ENCODE data around the gene GAREM1.

Gene GAREM1

GRCh38 chr18:32280188-32280783 is 190.4 kb downstream of the GAREM1 start:
- no peak for DNase-seq (ENCODE audit: low read depth)
- no peak overlapping the region for H3K4me3 ChIP-seq (ENCODE audit: low read depth, low read length)
- TF ChIP-seq MYC (IDR thresholded peaks at IDR 0.05; ENCODE audit: low read depth, low read length): no peak
- TF ChIP-seq POLR2A (IDR thresholded peaks at IDR 0.05; ENCODE audit: extremely low read depth, insufficient read length): no peak
- no peak for TF ChIP-seq CTCF (IDR thresholded peaks at IDR 0.05; ENCODE audit: low read depth, low read length)
- no peak for TF ChIP-seq MAX (IDR thresholded peaks at IDR 0.05; ENCODE audit: low read depth, low read length)

- TF ChIP-seq MYC (IDR thresholded peaks at IDR 0.05; ENCODE audit: low read depth, low read length) (no peak), POLR2A (IDR thresholded peaks at IDR 0.05; ENCODE audit: extremely low read depth, insufficient read length) (no peak), MAX (IDR thresholded peaks at IDR 0.05; ENCODE audit: low read depth, low read length) (no peak), CTCF (IDR thresholded peaks at IDR 0.05; ENCODE audit: low read depth, low read length) (no peak)
- H3K4me3 ChIP-seq (ENCODE audit: low read depth, low read length): no peak overlapping the region
- no peak for DNase-seq (ENCODE audit: low read depth)
Observed at GRCh38 chr18:32278177-32278799, 192.4 kb downstream of the GAREM1 start.

- no peak for DNase-seq (ENCODE audit: low read depth)
- no peak for TF ChIP-seq MYC (IDR thresholded peaks at IDR 0.05; ENCODE audit: low read depth, low read length)
- no peak for TF ChIP-seq MAX (IDR thresholded peaks at IDR 0.05; ENCODE audit: low read depth, low read length)
- TF ChIP-seq POLR2A (IDR thresholded peaks at IDR 0.05; ENCODE audit: extremely low read depth, insufficient read length): no peak
- no peak for TF ChIP-seq CTCF (IDR thresholded peaks at IDR 0.05; ENCODE audit: low read depth, low read length)
- H3K4me3 ChIP-seq (ENCODE audit: low read depth, low read length): no peak overlapping the region
Observed at GRCh38 chr18:32277549-32277948, 193.1 kb downstream of the GAREM1 start.

GRCh38 chr18:32276906-32277305 is 193.8 kb downstream of the GAREM1 start:
- no peak for DNase-seq (ENCODE audit: low read depth)
- TF ChIP-seq MYC (IDR thresholded peaks at IDR 0.05; ENCODE audit: low read depth, low read length): no peak
- TF ChIP-seq MAX (IDR thresholded peaks at IDR 0.05; ENCODE audit: low read depth, low read length): no peak
- TF ChIP-seq CTCF (IDR thresholded peaks at IDR 0.05; ENCODE audit: low read depth, low read length): no peak
- TF ChIP-seq POLR2A (IDR thresholded peaks at IDR 0.05; ENCODE audit: extremely low read depth, insufficient read length): no peak
- no peak overlapping the region for H3K4me3 ChIP-seq (ENCODE audit: low read depth, low read length)

- DNase-seq (ENCODE audit: low read depth): no peak
- TF ChIP-seq POLR2A (IDR thresholded peaks at IDR 0.05; ENCODE audit: extremely low read depth, insufficient read length) (no peak), MAX (IDR thresholded peaks at IDR 0.05; ENCODE audit: low read depth, low read length) (no peak), MYC (IDR thresholded peaks at IDR 0.05; ENCODE audit: low read depth, low read length) (no peak), CTCF (IDR thresholded peaks at IDR 0.05; ENCODE audit: low read depth, low read length) (no peak)
- H3K4me3 ChIP-seq (ENCODE audit: low read depth, low read length): no peak overlapping the region
Observed at GRCh38 chr18:32276256-32276655, 194.4 kb downstream of the GAREM1 start.

All from NB4 (cell line).